ENCODE results near the gene SCO2. TPM values are rescaled to one million over a fixed set of nuclear protein-coding genes. Genes with fewer than 3 reads are reported as not detected.

SCO2 gene
- total and polyA plus RNA-seq, 2 of the 13 experiments (the other 11 are each of a cell fraction or from before 2014, with no cell fraction given): 0.32 to 3.7 TPM

- TF ChIP-seq, protein P1, sequence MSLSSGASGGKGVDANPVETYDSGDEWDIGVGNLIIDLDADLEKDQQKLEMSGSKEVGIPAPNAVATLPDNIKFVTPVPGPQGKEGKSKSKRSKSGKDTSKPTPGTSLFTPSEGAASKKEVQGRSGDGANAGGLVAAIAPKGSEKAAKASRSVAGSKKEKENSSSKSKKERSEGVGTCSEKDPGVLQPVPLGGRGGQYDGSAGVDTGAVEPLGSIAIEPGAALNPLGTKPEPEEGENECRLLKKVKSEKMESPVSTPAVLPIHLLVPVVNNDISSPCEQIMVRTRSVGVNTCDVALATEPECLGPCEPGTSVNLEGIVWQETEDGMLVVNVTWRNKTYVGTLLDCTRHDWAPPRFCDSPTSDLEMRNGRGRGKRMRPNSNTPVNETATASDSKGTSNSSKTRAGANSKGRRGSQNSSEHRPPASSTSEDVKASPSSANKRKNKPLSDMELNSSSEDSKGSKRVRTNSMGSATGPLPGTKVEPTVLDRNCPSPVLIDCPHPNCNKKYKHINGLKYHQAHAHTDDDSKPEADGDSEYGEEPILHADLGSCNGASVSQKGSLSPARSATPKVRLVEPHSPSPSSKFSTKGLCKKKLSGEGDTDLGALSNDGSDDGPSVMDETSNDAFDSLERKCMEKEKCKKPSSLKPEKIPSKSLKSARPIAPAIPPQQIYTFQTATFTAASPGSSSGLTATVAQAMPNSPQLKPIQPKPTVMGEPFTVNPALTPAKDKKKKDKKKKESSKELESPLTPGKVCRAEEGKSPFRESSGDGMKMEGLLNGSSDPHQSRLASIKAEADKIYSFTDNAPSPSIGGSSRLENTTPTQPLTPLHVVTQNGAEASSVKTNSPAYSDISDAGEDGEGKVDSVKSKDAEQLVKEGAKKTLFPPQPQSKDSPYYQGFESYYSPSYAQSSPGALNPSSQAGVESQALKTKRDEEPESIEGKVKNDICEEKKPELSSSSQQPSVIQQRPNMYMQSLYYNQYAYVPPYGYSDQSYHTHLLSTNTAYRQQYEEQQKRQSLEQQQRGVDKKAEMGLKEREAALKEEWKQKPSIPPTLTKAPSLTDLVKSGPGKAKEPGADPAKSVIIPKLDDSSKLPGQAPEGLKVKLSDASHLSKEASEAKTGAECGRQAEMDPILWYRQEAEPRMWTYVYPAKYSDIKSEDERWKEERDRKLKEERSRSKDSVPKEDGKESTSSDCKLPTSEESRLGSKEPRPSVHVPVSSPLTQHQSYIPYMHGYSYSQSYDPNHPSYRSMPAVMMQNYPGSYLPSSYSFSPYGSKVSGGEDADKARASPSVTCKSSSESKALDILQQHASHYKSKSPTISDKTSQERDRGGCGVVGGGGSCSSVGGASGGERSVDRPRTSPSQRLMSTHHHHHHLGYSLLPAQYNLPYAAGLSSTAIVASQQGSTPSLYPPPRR (CRISPR knock-in tag; IDR thresholded peaks at IDR 0.05; ENCODE audit: borderline replicate concordance): no peak
- TF ChIP-seq ZNF557 (CRISPR knock-in tag; IDR thresholded peaks at IDR 0.05) (no peak), AHDC1 (CRISPR knock-in tag; IDR thresholded peaks at IDR 0.05; ENCODE audit: borderline replicate concordance) (no peak), ZZZ3 (CRISPR knock-in tag; IDR thresholded peaks at IDR 0.05; ENCODE audit: borderline replicate concordance) (0 out of 2 replicates have a peak, but pooled peaks have one; percentile 24), NFE2L1 (CRISPR knock-in tag; IDR thresholded peaks at IDR 0.05; ENCODE audit: borderline replicate concordance) (no peak), ZNF441 (CRISPR knock-in tag; IDR thresholded peaks at IDR 0.05; ENCODE audit: borderline replicate concordance) (no peak), MAZ (IDR thresholded peaks at IDR 0.05; ENCODE audit: borderline replicate concordance, low read depth, low read length) (peak; percentile 24; the same call in 1 of the 2 replicates), MAZ (CRISPR knock-in tag; IDR thresholded peaks at IDR 0.05; ENCODE audit: low read depth) (no peak), ZEB1 (IDR thresholded peaks at IDR 0.05; ENCODE audit: insufficient replicate concordance, low read depth) (no peak), ARHGAP35 (CRISPR knock-in tag; IDR thresholded peaks at IDR 0.05; ENCODE audit: borderline replicate concordance) (0 out of 2 replicates have a peak, but pooled peaks have one; percentile 33)
- TF ChIP-seq, protein P2, sequence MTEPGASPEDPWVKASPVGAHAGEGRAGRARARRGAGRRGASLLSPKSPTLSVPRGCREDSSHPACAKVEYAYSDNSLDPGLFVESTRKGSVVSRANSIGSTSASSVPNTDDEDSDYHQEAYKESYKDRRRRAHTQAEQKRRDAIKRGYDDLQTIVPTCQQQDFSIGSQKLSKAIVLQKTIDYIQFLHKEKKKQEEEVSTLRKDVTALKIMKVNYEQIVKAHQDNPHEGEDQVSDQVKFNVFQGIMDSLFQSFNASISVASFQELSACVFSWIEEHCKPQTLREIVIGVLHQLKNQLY (CRISPR knock-in tag; IDR thresholded peaks at IDR 0.05): no peak
- TF ChIP-seq, protein P3, sequence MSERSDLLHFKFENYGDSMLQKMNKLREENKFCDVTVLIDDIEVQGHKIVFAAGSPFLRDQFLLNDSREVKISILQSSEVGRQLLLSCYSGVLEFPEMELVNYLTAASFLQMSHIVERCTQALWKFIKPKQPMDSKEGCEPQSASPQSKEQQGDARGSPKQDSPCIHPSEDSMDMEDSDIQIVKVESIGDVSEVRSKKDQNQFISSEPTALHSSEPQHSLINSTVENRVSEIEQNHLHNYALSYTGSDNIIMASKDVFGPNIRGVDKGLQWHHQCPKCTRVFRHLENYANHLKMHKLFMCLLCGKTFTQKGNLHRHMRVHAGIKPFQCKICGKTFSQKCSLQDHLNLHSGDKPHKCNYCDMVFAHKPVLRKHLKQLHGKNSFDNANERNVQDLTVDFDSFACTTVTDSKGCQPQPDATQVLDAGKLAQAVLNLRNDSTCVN (CRISPR knock-in tag; IDR thresholded peaks at IDR 0.05; ENCODE audit: borderline replicate concordance): no peak
Observed at GRCh38 chr22:50507421-50507990, 17.9 kb downstream of the SCO2 start, which contains the start of gene LMF2 (continued).

Measured in HepG2 (cell line).